Keratinocyte (primary cell): ENCODE measurements around the gene APOBR.

Experiments
- CTCF ChIP-seq, 3 experiments: IDR thresholded peaks in 1 of 3; conservative IDR thresholded peaks in 1 of 3; optimal IDR thresholded peaks in 1 of 3; 2 replicates in 2 of 3; 3 replicates in 1 of 3; pipeline versions ENCODE3 to v1.5.1; 2011; ENCODE audit warnings: low read length in 3 of 3, mild to moderate bottlenecking in 3 of 3, moderate library complexity in 2 of 3, control low read depth in 1 of 3, inconsistent platforms in 1 of 3; ENCODE audit not compliant: insufficient read depth in 2 of 3; ENCODE audit errors: extremely low read depth in 1 of 3
- EZH2 ChIP-seq: IDR thresholded peaks from one replicate; pipeline ENCODE4 v1.6.1; 2012; ENCODE audit warnings: inconsistent platforms, mild to moderate bottlenecking, low read length, moderate library complexity

GRCh38 chr16:28502290-28502689 lies 7.8 kb downstream of the APOBR start:
- TF ChIP-seq EZH2 (no peak), CTCF (optimal IDR thresholded peaks at IDR 0.05 in 1 of 3, IDR thresholded peaks at IDR 0.05 in 1 of 3, conservative IDR thresholded peaks at IDR 0.05 in 1 of 3; ENCODE audit: extremely low read depth in 1 of 3, insufficient read depth in 2 of 3, low read length in 3 of 3) (no peak)
